HL-60 (cell line): ENCODE measurements around the gene NGF.

Source experiments
- DNase-seq, 2 experiments: peaks; one replicate each; pipeline ENCODE4 v3.0.0-alpha.2; 2010 to 2020; ENCODE audit warnings: low read depth in 1 of 2, low spot score in 1 of 2
- H3K27ac ChIP-seq: fragments of 250-450 bp; sonication (Bioruptor Pico); replicated peaks from 2 replicates; pipeline ENCODE4 v1.5.1; 2020; ENCODE audit warnings: mild to moderate bottlenecking, moderate library complexity
- H3K27me3 ChIP-seq: fragments of 250-450 bp; sonication (Bioruptor Pico); 2 replicates; pipeline ENCODE4 v1.5.1; 2021; ENCODE audit warnings: mild to moderate bottlenecking, moderate library complexity; ENCODE audit not compliant: insufficient read depth, poor library complexity, severe bottlenecking
- H3K4me3 ChIP-seq: replicated peaks from 2 replicates; pipeline ENCODE4 v1.5.1; 2011; ENCODE audit warnings: mild to moderate bottlenecking, control low read depth, low read length; ENCODE audit not compliant: insufficient read depth
- CTCF ChIP-seq: IDR thresholded peaks from one replicate; pipeline ENCODE4 v1.5.1; 2011; ENCODE audit warnings: low read length, control low read depth, inconsistent platforms; ENCODE audit not compliant: insufficient read depth
- GABPA ChIP-seq: IDR thresholded peaks from 2 replicates; pipeline ENCODE4 v1.6.1; 2012; ENCODE audit warnings: low read depth
- POLR2AphosphoS5 ChIP-seq: IDR thresholded peaks from 2 replicates; pipeline ENCODE4 v1.6.1; 2012; ENCODE audit warnings: low read depth
- SPI1 ChIP-seq: IDR thresholded peaks from 2 replicates; pipeline ENCODE4 v1.6.1; 2012; ENCODE audit warnings: low read depth, mild to moderate bottlenecking, borderline replicate concordance
- TF ChIP-seq, protein P1 (sequence below): IDR thresholded peaks from 2 replicates; pipeline ENCODE4 v1.6.1; 2012; ENCODE audit warnings: low read depth; ENCODE audit not compliant: insufficient replicate concordance

The NGF gene

DNA sequence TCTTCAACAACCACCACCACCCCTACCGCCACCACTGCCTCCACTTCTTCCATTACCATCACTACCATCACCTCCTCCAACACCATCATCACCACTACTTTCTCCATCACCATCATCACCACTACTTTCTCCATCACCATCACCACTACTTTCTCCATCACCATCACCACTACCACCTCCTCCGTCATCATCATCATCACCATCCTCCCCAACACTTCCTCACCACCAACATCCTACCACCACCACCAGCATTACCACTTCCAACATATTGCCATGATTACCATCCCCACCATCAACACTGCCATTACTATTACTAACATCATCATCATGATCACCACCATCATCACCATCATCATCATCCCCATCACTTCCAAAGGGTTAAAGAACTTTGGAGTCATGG, 34.7 kb downstream of the NGF start:
- Histone ChIP-seq H3K27me3 (no peaks in the 10 kb centered on the region), H3K27ac (no peak overlapping the region), H3K4me3 (no peak overlapping the region)
- TF ChIP-seq GABPA, result no peak
- TF ChIP-seq SPI1, result no peak
- no peak for TF ChIP-seq POLR2AphosphoS5
- TF ChIP-seq, protein P1, sequence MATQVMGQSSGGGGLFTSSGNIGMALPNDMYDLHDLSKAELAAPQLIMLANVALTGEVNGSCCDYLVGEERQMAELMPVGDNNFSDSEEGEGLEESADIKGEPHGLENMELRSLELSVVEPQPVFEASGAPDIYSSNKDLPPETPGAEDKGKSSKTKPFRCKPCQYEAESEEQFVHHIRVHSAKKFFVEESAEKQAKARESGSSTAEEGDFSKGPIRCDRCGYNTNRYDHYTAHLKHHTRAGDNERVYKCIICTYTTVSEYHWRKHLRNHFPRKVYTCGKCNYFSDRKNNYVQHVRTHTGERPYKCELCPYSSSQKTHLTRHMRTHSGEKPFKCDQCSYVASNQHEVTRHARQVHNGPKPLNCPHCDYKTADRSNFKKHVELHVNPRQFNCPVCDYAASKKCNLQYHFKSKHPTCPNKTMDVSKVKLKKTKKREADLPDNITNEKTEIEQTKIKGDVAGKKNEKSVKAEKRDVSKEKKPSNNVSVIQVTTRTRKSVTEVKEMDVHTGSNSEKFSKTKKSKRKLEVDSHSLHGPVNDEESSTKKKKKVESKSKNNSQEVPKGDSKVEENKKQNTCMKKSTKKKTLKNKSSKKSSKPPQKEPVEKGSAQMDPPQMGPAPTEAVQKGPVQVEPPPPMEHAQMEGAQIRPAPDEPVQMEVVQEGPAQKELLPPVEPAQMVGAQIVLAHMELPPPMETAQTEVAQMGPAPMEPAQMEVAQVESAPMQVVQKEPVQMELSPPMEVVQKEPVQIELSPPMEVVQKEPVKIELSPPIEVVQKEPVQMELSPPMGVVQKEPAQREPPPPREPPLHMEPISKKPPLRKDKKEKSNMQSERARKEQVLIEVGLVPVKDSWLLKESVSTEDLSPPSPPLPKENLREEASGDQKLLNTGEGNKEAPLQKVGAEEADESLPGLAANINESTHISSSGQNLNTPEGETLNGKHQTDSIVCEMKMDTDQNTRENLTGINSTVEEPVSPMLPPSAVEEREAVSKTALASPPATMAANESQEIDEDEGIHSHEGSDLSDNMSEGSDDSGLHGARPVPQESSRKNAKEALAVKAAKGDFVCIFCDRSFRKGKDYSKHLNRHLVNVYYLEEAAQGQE, result no peak
- no peak for TF ChIP-seq CTCF
- no peak for DNase-seq

DNA sequence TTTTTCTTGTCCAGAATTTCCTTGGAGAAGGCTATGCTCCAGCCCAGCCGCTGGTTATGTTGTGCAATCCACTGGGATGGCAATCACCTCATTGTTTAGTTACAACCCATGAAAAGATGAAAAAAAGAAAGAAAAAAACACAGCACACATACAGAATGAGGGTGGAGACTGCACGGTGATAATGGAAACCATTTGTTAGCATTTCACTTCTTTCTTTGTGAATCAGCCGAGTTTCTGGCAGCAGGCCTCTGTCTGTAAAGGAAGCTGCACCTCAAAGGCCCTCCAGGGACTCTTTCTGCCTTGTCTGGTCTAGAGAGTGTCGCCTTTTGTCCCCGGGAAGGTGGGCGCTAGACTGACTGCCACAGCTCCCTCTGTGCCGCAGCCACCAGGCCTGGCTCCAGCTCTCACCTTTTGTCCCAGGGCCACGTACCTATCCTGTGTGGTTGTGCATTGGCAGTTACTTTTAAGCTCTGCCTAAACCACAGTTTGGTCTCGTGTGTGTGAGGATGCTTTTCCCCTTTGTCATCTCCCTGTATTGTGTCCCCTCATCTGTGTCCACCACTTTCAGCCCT, 35.6 kb downstream of the NGF start:
- H3K27ac ChIP-seq, result no peak overlapping the region

GRCh38 chr1:115301438-115302020, 36.5 kb downstream of the NGF start:
- Histone ChIP-seq H3K27ac (no peak overlapping the region), H3K27me3 (no peaks in the 10 kb centered on the region), H3K4me3 (no peak overlapping the region)
- no peak for TF ChIP-seq SPI1
- no peak for TF ChIP-seq CTCF
- TF ChIP-seq, protein P1, result no peak
- no peak for TF ChIP-seq GABPA
- DNase-seq, result no peak

More for the DNA sequence above, 35.6 kb downstream of the NGF start:
- TF ChIP-seq GABPA (no peak), SPI1 (no peak), CTCF (no peak), POLR2AphosphoS5 (no peak)
- TF ChIP-seq, protein P1, result no peak
- H3K4me3 ChIP-seq, result no peak overlapping the region
- DNase-seq, result no peak
- no peaks in the 10 kb centered on the region for H3K27me3 ChIP-seq
